H1 (cell line): ENCODE results near the gene GCGR. TPM values are rescaled to one million over a fixed set of nuclear protein-coding genes. Genes with fewer than 3 reads are reported as not detected.

Source experiments
- ASH2L ChIP-seq: fragments of 200-600, 300-600 bp; sonication (generic); IDR thresholded peaks from one replicate; pipeline ENCODE4 v1.7.1; 2017; ENCODE audit warnings: low read length
- BRCA1 ChIP-seq: IDR thresholded peaks from 2 replicates; pipeline ENCODE4 v1.6.1; 2012; ENCODE audit warnings: low read depth, low read length, improper control_type of control experiment
- CHD1 ChIP-seq: IDR thresholded peaks from 2 replicates; pipeline ENCODE4 v1.6.1; 2012; ENCODE audit warnings: low read depth, low read length, improper control_type of control experiment
- CHD2 ChIP-seq: IDR thresholded peaks from 2 replicates; pipeline ENCODE4 v1.6.1; 2012; ENCODE audit warnings: low read length, improper control_type of control experiment
- EP300 ChIP-seq, 2 experiments: IDR thresholded peaks; 1 replicate in 1 of 2; 2 replicates in 1 of 2; pipeline ENCODE4 v1.6.1; 2011 to 2012; ENCODE audit warnings: low read depth in 2 of 2, low read length in 2 of 2, mild to moderate bottlenecking in 2 of 2, borderline replicate concordance in 1 of 2, inconsistent platforms in 1 of 2, moderate library complexity in 1 of 2
- HDAC2 ChIP-seq, 2 experiments: fragments of 300-600 bp in 1 of 2; sonication (generic) in 1 of 2; IDR thresholded peaks; 2 replicates each; pipeline ENCODE4 v1.6.1; 2011 to 2012; ENCODE audit warnings: low read depth in 2 of 2, low read length in 2 of 2, mild to moderate bottlenecking in 2 of 2, moderate library complexity in 2 of 2, borderline replicate concordance in 1 of 2, inconsistent platforms in 1 of 2
- POLR2A ChIP-seq, 2 experiments: IDR thresholded peaks; 1 replicate in 1 of 2; 2 replicates in 1 of 2; pipeline ENCODE4 v1.6.1; 2011; ENCODE audit warnings: low read depth in 2 of 2, low read length in 2 of 2, mild to moderate bottlenecking in 2 of 2; ENCODE audit errors: control extremely low read depth in 1 of 2
- RBBP5 ChIP-seq: IDR thresholded peaks from 2 replicates; pipeline ENCODE4 v1.7.1; 2012; ENCODE audit warnings: low read depth, mild to moderate bottlenecking, inconsistent platforms, low read length, moderate library complexity, borderline replicate concordance
- RNF2 ChIP-seq: fragments of 200-900, 300-1000 bp; sonication (generic); IDR thresholded peaks from 2 replicates; pipeline ENCODE4 v1.7.1; 2016; ENCODE audit warnings: borderline replicate concordance, low read depth, mild to moderate bottlenecking, antibody characterized with exemption, low read length; ENCODE audit not compliant: poor library complexity, severe bottlenecking; ENCODE audit errors: missing control alignments
- SIRT6 ChIP-seq: IDR thresholded peaks from one replicate; pipeline ENCODE4 v1.7.1; 2012; ENCODE audit warnings: low read length, inconsistent platforms
- TBP ChIP-seq: IDR thresholded peaks from 2 replicates; pipeline ENCODE4 v1.6.1; 2011; ENCODE audit warnings: low read depth, low read length, improper control_type of control experiment
- ZNF274 ChIP-seq: IDR thresholded peaks from 2 replicates; pipeline ENCODE4 v1.7.0; 2012; ENCODE audit warnings: low read length, borderline replicate concordance; ENCODE audit errors: extremely low read depth
- polyA plus RNA-seq, 7 experiments: library from polyadenylated mRNA; depleted of rRNA in 3 of 7; stranded (reverse) in 5 of 7; unstranded in 2 of 7; fragments of >200 nt in 5 of 7; fragments of 200-250 nt in 2 of 7; gene quantifications; 1 replicate in 5 of 7; 2 replicates in 1 of 7; 4 replicates in 1 of 7; pipeline versions ENCODE4 v1.2.1 to v1.2.3, GENCODE V29; 2011 to 2013; ENCODE audit warnings: missing spikeins in 2 of 7, mixed read lengths in 2 of 7
- total RNA-seq: library from RNA; stranded (reverse); fragmentation: NEBNext Ultra II Directional; extraction: Animal tissue kit (Norgen Biotek cat#: 25700); gene quantifications from 2 replicates; pipeline ENCODE4 v1.2.1, GENCODE V29; 2021
- TF ChIP-seq, protein P1 (sequence below): IDR thresholded peaks from 2 replicates; pipeline ENCODE4 v1.6.1; 2011; ENCODE audit warnings: low read length, improper control_type of control experiment
- TF ChIP-seq, protein P2 (sequence below): IDR thresholded peaks from 2 replicates; pipeline ENCODE4 v1.6.1; 2012; ENCODE audit warnings: inconsistent platforms

GCGR gene
- total and polyA plus RNA-seq, 2 of the 8 experiments (the other 6 are each of a cell fraction or from before 2014, with no cell fraction given) = 0.44 to 0.56 TPM

DNA sequence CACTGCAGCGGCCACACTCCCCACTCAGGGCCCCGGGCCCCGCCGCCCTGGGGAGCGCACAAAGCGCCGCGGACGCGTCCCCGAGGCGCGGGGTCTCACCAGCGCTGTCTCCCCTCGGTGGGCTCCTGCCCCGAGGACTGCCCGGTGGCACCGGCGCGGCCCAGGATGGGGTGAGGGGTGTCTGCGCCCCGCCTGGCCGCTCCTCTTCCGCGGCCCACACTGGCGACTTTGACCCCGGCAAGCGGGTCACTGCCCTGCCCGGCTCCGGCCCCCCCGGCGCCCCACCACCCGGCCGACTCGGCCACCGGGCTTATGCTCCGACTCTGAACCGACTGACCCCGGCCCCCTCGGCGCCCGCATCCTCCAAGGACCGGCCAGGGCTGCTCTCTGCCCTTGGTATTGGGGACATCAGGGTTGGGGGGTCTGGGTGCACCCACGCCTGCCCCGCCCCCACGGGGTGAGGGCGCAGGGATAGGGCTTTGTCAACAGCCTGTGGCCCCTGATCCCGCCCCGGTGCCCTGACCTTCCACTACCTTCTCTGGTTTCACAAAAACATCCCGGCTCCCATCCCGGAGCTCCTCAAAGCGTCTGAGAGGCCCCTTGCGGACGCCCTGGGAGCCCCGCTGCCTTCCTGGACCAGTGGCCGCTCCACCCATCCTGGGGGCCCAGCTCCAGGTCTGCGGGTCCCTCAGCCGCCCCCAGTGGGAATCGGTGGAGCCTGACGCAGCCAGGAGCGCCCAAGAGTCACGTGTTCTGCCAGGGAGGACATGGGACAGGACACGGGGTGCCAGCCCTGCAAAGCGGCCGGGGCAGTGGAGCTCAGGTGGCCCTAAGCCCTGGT, 829 bp downstream of the GCGR start (continued):
- TF ChIP-seq HDAC2 (IDR thresholded peaks at IDR 0.05; ENCODE audit: borderline replicate concordance in 1 of 2, low read depth in 2 of 2, low read length in 2 of 2) (no peak), EP300 (IDR thresholded peaks at IDR 0.05; ENCODE audit: borderline replicate concordance in 1 of 2, low read depth in 2 of 2, low read length in 2 of 2) (no peak), BRCA1 (no peak), SIRT6 (no peak), RNF2 (no peak), RBBP5 (no peak), CHD2 (no peak), ASH2L (peak; percentile 22), TBP (no peak), ZNF274 (no peak), POLR2A (IDR thresholded peaks at IDR 0.05; ENCODE audit: control extremely low read depth in 1 of 2, low read depth in 2 of 2, low read length in 2 of 2) (no peak), CHD1 (no peak)
- TF ChIP-seq, protein P1, sequence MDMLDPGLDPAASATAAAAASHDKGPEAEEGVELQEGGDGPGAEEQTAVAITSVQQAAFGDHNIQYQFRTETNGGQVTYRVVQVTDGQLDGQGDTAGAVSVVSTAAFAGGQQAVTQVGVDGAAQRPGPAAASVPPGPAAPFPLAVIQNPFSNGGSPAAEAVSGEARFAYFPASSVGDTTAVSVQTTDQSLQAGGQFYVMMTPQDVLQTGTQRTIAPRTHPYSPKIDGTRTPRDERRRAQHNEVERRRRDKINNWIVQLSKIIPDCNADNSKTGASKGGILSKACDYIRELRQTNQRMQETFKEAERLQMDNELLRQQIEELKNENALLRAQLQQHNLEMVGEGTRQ = 0 out of 2 replicates have a peak, but pooled peaks have one; percentile 15
- TF ChIP-seq, protein P2, sequence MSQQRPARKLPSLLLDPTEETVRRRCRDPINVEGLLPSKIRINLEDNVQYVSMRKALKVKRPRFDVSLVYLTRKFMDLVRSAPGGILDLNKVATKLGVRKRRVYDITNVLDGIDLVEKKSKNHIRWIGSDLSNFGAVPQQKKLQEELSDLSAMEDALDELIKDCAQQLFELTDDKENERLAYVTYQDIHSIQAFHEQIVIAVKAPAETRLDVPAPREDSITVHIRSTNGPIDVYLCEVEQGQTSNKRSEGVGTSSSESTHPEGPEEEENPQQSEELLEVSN = no peak
- TF ChIP-seq, all 59 proteins: peak for 7
